Activated CD4-positive, alpha-beta T cell treated with anti-CD3 and anti-CD28 coated beads for 4 hours (primary cell): ENCODE data around the gene SEMA5B.

Experiments used
- DNase-seq, 2 donors: peaks; one replicate each; pipeline ENCODE4 v3.0.0-alpha.2; 2020

SEMA5B gene

DNA sequence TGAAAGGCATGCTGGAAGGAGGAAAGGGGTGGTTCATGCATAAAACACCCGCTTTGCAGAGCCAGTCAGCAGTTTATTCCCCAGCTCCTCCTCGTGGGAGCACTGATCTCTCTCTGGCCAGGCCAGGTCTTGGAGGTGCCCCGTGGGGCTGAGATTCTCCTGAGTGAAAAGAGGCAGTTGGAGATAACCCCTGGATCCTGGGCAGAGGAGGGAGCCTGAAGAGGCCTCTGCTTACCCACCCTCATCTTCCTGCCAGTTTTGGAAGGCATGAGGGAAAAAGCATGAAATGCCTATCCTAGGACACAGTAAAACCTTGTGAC is 108.3 kb downstream of the SEMA5B start:
- no peak for DNase-seq

DNA sequence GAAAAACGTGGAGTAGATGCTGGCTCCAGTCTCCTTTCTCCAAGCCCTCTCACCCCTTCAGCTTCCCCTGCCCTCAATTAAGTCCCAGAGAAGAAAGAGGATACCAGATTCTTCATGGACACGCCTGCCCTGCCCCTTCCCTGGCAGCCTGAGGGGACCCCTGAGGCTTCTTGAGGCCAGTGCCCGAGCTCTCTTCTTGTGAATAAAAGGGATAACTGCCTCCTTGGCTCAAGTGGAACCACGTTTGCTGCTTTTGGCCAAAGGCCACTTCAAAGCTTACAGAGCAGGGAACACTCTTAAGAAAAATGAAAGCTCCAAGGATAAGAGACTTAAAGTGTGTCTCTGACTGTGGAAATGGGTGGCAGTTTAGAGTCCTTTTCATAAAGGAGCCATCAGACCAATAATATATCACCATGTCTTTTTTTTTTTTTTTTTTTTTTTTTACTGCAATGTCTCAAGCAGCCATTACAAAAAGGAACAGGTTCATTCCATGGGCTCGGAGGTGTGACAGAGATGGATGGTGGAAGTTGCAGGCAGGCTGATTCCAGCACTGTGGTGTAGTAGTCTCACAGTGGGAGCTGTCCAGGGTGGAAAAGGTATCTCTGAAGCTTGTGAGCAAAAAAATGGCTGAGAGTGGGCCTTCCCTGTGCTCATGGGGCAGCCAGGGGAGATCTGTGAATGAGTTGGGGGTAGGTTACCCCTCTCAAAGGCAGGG is 108.8 kb downstream of the SEMA5B start:
- DNase-seq = no peak

DNA sequence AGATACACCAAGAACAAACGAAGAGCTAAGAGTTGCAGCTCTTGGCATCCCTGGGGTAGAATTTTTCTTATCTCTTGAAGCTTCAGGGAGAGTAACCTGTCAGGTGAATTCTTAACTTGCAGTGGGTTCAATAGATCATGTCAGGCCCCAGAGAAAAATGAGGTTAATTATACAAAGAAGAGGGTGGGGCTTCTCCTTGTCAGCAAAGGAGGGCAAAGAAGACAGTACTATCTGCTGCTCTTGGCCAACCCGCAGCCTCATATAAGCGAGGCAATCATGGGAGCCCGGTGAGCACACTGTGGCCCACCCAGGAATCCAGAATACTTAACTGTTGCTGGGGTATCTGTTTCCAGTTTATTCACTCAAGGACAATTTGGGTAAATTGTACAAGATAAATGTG is 110.2 kb downstream of the SEMA5B start:
- no peak for DNase-seq

DNA sequence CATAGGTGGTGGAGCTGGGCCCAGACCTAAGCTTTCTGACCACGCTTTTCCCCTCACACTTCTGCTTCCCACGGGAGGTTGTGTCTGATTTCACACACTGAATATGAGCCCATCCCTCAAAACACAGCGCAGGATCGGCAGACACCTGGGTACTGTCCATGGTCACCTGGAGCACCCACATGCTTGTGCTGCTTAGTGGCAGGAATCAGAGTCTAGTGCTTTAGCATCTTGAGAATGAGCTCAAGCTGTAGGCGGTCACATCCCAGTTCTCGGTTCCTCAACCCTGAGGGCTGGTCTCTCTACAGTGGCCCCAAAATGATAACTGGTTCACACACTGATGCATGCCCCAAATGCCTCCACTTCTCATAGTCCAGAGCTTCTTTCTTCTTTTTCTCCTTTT is 111.0 kb downstream of the SEMA5B start:
- no peak for DNase-seq

DNA sequence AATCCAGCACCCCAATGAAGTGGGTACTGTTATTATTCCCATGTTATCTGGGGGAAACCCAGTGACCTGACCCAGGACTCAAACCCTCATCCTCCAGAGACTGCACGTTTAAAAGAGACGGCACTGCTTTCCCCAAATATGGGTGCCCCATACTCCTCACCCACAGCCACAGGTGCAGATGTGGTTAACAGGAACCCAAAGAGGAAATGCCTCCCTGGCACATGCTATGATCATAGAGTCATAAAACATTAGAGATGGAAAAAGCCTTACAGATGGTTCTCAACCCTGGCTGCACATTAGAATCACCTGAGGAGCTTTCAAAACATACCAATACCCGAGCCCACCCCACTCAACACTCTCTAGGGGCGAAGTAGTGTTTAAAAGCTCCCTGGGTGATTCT is 111.5 kb downstream of the SEMA5B start:
- DNase-seq = no peak

DNA sequence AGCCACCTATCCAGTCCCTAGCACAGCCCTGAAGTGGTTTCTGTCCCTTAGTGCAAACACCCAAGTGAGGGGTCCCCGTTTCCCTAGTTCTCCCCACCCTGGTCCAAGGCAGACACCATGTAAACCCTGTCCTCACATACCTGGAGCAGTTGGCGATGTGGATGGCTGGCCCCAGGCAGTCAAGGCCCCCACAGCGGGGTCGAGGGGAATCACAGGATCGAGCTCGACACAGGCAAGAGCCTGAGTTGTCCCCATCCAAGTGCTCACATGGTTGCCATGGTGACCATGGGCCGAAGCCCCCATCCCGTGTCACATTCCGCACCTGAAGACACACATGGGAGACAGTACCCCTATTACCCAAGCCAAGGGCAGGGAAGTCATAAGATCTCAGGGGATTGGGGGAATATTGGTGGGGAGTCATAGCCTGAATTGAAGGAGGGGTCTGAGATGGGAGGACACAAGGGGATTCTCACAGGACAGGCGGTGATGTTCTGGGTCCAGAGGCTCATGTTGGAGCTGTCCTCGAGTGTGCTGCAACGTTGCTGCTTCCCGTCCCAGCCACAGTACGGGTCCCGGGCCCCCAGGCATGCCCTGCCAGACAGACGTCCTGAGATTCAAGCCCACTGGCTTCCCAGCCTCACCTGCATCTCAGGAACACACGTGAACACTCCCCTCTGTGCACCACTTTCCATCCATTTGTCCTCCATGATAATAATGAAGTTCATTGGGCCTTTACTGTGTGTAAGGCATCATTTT is 112.1 kb downstream of the SEMA5B start:
- DNase-seq = no peak

DNA sequence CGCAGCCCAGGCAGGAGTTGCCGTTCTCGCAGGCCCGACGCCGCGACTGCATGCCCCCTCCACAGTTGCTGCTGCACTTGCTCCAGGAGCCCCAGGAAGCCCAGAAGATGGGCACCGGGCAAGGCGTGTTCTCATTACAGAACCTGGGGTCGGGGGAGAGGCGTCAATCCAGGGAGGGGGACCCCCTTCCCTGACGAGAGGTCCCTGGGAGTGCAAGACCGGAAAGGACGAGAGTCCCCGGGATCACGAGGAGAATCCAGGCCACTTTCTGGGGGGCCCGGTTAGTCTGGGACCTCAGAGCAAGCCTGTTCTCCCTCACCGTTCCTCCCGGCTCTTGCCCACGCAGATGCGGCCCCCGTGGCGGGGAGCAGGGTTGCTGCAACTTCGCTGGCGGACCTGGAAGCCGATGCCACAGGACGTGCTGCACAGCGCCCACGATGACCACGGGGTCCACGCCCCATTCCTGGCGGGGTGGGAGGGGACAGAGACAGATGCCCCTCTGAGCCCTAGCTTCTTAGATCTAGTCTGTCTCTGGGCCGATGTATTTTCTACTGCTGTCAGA is 113.9 kb downstream of the SEMA5B start:
- DNase-seq = no peak

DNA sequence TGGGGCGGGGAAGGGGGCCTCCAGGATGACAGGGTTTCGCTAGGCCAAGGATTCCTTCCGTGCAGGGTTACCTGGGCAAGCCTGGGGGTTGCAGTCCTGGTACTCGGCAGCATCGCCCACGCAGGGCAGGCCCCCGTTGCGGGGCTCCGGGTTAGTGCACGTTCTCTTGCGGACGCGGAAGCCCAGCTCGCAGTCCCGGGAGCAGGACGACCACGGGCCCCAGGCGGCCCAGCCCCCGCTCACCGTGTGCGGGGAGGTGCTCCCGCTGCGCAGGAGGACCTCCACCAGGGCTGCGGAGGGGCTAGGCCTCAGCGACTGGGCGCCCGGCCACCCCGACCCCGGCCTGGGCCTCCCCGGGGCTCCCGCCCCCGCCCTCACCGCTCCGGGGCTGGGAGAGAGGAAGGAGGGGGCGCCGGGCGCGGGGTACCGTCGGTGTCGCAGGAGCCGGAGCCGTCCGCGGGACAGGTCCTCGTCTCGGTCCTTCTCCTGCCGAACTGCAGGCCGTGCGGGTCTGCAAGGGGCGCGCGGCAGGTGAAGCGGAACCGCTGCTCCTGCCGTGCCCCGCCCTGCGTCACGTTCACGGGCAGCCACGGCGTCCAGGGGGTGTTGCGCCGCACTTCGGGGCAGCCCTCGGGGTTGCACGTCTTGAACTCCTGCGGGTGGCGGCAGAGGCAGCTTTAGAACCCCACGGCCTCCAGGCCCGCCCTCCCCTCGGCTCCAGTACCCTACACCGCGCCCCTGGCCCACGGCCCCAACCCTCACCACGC is 114.6 kb downstream of the SEMA5B start:
- DNase-seq = no peak

DNA sequence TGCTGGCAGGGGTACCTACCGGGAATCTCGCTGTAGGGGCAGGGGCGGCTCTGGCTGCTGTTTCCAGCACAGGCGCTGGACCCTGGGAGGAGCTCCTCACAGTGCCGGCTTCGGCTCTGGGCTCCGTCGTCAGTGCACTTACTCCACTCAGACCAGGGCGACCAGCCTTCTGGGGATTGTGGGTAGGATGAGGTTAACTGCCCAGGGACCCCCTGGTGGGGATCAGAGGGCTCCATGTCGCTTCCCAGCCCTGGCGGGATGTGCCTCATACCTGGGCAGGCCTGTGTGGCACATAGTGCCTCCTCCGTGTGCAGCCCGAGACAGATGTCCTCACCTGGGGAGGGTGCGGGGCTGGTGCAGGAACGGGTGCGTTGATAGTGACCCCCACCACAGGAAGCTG is 115.7 kb downstream of the SEMA5B start:
- DNase-seq = no peak

DNA sequence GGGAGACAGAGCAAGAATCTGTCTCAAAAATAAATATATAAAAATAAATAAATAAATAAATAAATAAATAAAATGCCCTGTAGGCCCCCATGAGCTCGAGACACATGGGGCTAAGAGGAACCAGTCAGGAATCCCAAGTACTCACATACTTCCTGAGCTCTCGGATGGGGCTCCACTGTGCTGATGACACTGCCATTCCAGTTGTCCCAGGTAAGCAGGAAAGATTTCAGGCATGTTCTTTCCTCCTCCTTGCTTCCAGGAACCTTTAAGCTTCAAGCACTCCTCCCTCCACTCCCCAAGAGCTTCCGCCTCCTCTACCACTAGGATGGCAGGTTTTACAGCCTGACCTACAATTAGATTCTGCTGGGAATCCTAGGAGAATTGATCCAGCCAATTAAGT is 119.3 kb downstream of the SEMA5B start:
- no peak for DNase-seq

DNA sequence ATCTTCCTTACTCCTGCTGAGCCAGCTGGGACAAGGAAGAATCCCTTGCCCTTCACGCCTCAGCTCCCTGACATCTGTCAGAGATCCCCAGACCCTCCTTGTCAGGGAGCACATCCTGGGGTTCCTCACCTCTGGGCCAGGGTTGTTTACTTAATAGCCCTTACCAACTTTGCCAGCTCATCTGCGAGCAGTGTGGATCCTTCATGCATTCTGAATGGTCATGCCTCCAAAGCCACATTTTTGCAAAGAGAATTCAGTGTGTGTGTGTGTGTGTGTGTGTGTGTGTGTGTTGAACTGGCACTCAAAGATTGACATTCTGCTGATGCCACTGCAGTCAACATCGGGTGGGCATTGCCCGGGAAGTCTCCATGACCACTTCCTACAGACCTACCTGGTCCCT is 120.1 kb downstream of the SEMA5B start:
- no peak for DNase-seq

DNA sequence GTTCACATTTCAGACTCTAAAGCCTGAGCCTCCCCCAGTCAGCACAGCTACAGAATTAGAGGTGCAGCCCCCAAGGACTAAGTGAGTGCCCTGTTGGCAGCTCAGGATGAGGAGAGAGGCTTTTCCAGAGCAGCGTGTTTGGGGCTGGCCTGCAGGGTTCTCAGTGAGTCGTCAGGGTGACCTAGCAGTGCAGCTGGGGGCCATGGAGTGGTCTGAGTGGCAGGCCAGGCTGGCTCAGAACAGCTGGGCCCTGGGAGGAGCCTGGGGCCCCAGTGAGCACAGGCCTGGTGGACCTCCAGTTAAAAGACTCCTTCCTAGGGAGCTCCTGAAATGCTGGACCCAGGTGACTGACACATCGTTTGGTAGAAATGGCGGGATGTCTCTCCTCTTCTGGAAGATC is 124.4 kb downstream of the SEMA5B start:
- no peak for DNase-seq

DNA sequence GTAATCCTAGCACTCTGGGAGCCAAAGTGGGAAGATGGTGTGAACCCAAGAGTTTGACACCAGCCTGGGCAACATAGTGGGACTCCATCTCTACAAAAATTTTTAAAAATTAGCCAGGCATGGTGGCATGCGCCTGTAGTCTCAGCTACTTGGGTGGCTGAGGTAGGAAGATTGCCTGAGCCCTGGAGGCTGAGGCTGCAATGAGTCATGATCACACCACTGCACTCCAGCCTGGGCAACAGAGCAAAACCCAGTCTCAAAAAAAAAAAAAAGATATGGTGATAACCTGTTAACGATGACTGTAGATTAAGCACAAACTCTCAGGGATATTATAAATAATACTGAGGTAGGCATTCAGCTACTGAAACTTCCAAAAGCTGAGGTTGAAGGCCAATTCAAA is 125.2 kb downstream of the SEMA5B start:
- DNase-seq = no peak

DNA sequence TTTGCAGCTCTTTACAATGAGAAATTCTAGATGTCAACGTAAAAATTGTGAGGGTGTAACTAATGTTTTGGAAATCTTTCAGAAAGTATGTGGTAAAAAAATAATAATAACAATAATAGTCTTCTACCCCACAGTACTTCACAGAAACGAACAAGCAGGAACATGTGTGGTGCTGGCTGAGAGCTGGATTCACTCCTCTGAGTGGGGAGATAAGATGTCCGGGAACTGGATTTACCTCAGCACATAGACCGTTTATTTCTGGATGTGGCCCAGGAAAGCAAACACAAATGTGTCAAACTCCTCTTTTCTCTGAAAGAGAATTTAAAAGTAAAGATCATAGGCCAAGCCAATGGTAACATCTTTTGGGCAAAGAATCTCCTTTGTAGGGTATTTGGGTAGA is 129.3 kb downstream of the SEMA5B start:
- DNase-seq = no peak

DNA sequence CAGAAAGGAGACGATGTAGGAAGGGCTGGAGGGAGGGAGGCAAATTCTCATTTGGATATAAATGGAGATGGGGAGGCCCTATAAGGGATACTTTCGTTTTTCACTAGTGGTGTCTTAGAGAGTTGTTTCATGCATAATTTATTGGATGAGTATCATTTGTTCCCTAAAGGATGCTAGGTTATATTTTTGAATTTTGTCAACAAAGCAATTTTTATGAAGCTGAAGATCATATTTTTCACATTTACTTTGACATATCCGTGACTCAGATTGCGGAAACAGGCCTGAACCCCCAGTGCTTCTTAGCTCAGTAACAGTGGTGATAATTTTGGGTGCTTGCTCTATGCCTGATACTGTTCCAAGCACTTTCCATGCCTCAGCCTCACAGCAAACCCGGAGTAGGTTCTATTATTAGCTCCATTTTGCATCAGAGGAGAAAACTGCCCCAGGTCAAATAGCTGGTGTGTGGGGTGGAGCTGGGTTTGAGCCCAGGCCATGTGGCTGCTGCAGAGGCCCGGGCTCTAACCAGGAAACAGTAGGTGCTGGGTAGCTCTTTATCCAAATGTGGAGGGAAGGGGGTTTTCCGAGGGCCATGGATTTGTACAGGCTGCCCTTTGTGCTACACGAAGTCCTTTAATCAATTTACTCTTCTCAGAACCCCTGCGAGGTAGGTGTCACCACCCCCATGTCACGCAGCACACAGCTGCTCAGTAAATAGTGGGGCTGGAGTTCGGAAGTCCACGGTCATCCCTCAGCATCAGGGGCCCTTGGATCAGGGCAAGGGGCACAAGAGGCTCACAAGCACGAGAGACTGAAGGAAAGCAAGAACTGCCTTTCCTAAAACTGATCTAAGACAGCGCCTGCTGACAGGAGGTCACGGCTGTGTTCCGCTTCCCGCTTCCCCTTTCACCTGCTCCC is 133.6 kb downstream of the SEMA5B start:
- no peak for DNase-seq

DNA sequence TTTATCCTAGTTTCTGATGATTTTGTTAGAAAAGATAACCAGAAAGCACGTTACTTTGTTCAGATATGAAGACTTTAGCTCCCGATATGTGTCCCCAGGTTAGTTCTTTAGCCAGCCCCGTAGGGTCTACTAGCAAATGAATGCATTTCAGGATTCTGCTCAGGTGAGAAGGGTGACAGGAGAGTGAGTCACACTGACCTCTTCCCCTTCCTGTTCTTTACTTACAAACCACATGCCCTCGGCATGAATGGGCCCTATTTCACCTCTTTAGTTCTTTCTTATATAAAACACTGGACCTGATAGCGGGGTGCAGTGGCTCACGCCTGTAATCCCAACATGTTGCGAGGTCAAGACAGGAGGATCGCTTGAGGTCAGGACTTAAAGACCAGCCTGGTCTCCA is 134.3 kb downstream of the SEMA5B start:
- no peak for DNase-seq

DNA sequence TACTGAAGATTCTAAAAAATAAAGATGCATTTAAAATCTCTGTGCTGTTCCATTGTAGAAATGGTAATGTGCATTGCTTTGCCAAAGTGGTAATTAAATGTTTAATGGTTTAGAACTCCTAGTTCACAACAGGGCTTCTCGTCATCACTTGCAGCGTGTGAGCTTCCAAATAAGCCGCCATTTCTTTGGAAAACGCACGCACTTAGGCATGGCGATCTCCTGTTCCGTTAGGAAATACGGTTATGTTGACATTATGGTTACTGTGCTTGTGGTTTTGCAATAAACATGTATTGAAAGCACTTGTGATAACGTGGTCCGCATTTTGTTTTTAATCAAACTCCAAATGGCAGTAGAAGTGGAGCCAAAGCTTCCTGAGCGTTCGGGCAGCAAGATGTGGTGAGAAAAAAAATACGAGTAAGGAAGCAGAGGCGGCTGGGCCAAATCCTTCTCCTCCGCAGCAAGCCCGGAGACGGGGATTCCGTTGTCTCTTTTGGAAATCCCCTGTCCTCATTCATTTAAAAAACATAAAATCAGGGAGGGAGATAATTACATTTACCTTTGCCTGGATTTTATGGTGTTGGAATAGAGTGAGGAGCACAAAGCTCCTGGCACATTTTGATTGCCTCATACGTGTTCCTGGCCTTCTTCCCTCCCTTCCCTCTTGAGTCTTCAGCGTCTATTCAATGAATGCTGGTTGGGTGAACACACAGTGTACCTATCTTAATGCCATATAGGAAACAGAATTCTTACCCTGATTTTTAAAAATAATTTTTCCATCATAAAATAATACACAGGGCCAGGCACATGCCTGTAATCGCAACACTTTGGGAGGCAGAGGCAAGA is 135.2 kb downstream of the SEMA5B start:
- DNase-seq = no peak

DNA sequence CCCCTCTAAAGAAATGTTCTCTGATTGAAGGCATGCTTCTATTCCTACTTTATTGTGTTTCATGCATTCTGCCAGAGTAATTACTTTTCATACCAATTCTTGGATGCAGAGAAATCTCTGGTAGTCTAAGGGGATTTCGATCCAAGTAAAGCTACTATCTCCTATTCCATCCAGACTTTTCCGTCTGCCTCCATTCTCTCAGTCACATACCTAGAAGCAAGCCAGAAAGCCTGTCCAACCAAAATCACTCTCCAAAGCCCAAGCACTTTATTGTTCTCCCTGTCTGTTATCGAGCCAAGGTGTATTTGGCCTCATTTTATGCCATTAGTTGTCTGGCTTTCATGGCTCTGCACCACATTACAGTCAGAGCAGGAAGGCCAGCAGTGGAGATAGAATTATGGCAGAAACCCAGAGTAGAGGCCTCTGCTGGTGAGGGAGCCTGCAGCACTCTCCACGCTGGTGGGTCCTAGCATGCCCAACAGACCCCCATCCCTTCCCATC is 136.8 kb downstream of the SEMA5B start:
- no peak for DNase-seq

DNA sequence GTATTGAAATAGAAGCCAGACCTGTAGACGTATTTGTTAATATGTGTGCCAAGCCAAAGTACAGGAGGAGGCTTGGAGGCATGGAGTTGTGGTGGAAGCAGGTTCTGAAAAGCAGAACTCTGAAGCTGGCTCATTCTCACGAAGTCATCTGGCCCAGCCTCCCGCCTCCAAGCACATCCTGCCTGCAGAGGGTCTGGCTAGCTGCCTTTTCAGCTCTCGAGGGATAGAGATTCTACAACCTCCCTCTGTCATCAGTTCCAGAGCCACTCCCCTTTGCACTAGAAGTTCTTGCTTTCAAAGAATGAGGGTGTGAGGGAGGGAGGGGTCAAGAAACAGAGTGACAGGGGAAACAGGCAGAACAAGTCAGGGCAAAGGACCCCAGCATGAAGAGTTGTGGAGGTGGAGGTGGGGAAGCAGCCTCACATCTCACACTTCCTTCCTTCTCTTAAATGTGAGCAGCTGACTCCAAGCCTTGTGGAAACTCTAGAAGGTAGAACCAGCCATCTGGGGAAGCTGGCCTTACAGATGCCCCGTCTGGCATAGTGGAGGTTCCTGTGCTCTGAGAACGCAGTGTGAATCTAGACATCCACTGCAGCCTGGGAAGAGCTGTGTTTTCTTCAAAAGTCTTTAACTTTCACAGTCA is 137.4 kb downstream of the SEMA5B start:
- no peak for DNase-seq

DNA sequence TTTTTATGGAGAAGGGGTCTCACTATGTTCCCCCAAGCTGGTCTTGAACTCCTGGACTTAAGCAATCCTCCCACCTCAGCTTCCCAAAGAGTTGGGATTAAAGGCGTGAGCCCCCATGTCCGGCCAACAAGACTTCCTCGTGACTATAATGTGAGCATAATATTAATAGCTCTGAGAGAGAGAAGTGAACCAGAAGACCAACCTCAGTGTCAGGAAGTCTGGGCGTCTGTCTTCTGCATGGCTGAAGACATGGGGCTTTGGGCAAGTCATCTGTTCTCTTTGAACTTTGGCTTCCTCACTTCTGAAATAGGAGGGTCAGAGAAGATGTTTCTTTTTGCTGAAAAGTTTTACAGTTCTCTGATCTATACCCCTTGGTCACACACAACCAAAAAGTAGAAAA is 140.6 kb downstream of the SEMA5B start:
- DNase-seq = no peak

DNA sequence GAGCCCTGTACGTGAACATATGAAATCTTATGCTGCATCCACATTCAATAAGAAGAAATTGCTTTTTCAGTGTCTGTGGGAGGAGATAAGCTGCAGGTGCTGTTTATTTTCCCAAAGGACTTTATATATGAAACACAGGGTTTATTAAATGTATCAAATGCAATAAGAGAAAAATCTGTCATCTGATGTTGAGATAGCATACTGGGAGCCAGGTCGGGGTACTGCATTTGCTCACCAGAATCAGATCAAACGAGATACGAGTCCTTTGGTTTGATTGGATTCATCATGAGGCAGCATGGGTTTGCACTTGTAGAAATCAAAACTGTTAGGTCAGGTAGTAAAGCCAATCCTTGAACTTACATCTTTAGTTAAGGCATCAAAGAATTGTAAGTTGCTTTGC is 141.3 kb downstream of the SEMA5B start:
- no peak for DNase-seq
